HG02798 (cell line): ENCODE data around the gene PELI2.
A peak's percentile ranks its signal among the peaks of the same experiment; 100 is the strongest.

Experiments used
- ATAC-seq: cut with Tn5 transposase; IDR thresholded peaks from one replicate; pipeline ENCODE4 v1.9.1; 2021; ENCODE audit warnings: mild to moderate bottlenecking; ENCODE audit not compliant: unreplicated experiment, poor library complexity

The PELI2 gene

DNA sequence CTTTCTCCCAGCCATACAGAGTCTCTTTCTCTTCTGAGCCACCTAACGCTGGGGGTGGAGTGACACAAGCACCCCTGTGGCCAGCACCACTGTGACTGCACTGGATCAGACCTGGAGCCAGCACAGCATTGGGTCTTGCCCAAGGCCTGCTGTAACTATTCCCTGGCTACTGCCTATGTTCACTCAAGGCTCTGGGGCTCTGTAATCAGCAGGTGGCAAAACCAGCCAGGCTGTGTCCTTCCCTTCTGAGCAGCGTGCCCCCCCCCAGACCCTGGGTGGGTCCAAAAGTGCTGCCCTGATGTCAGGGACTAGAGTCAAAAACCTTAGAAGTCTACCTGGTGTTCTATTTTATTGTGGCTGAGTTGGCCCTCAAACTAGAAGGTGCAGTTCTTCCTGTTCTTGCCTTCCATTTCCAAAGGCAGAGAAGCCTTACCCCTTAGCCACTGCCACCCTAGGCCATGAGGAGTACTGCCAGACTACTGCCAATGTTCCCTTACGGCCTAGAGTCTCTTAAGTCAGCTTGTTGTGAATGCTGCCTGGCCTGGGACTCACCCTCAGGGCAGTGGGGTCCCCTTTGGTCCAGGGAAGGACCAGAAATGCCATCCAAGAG lies 49.9 kb downstream of the PELI2 start:
- no peak for ATAC-seq

DNA sequence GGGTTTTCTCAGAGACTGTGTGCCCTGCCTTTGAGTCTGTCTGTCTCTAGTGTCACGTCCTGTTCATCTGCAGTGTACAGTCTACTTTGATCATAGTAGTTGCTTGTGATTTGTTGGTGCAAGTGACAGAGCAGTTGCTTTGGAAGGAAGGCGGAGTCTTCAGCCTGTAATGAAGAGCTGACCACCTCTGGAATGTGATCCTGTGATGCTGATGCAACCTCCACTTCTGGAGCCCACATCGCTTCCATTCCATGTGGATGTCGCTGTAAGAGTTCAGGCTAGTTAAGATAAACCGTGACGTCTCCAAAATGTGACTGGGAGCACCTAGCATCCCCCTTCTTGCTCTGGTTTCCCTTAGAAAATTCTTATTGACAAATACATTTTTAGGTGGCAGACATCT lies 51.8 kb downstream of the PELI2 start:
- no peak for ATAC-seq

DNA sequence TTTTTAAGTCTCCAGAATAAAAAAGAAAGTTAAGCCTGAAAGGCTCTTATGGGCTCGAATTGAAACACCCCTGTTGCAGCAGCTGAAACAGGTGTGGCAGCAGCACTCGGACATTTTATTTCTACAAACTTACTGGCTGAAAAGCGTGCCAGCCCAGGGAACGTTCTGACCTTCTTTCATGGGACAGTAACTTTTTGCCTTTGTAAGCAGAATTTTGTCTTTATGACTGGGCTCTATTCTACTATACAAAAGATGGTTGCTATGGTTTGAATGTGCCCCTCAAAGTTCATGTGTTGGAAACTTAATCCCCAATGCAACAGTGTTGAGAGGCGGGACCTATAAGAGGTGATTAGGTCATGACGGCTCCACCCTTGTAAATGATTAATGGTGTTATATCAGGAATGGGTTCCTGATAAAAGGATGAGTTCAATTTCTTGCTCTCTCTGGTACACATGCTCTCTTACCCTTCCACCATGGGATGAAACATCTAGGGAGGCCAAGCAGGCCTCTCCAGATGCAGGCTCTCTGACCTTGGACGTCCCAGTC lies 52.7 kb downstream of the PELI2 start:
- no peak for ATAC-seq

DNA sequence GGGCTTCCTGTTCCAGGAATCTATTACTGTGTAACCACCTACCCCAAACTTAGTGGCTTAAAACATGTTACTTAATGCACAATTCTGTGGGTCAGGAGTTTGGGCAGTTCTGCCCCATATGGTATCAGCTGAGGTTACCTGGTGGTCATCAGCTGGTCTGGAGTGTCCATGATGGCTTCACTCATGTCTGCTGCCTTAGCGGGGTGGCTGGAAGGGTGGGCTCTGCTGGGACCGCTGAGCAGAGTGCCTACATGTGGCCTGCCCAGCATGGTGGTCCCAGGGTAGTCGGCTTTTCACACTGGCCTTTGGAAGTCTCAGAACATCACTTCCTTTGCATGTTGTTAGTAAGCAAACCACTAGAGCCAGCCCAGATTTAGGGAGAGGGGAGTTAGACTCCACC lies 53.9 kb downstream of the PELI2 start:
- ATAC-seq: no peak

DNA sequence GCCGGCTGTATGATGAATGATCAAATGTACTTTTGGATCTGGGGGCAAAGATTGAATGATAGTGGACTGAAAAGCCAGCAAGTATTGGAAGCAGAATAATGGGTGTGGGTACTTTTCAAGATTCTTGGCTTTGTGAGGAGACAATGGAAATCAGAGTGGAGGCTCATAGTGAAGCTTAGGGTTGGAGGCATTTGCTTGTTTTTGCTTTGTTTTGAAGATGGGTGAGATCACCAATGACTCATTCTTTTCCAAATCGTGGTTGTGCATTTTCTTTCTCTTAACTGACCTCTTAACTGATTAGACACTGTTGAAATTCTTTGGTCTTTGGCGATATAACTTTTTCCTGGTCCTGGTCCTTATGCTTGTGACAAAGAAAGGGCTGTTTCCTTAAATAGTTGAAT lies 54.4 kb downstream of the PELI2 start:
- no peak for ATAC-seq

DNA sequence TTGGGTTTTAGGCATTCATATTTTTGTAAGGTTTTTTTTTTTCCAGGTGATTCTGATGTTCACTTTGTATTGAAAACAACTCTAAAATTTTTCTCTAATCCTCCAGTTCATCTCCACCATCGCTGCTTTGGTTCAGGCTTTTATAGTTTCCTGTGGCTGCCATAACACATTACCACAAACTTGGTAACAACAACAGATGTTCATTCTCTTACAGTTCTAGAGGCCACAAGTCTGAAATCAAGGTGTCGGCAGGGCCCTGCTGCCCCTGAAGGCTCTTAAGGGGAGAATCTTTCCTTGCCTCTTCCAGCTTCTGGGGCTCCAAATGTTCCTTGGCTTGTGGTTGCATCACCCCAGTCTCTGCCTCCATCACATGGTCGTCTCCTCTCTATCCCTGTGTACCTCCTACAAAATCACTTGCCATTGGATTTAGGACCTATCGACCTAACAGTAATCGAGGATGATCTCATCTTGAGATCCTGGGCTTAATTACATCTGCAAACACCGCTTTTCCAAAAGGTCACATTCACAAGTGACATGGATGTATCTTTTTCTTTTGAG lies 55.2 kb downstream of the PELI2 start:
- no peak for ATAC-seq

DNA sequence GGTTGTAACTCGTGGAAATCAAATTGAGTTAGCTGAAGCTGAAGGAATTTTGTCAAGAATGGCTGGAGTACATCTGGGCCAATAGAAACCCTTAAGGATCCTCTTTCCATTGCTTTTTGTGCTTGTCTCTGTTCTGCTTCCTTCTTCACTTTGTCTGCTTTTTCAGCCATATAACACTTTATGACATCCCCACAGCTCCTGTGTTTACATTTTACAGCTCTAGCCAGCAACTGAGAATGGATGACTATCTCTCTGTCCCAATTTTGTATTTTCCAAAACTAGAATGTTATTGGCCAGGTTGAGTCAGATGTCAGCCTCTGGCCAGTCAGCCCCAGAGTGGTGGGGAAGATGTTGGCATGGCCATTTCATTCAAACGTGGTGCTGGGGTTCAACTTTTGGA lies 57.6 kb downstream of the PELI2 start:
- ATAC-seq: no peak

DNA sequence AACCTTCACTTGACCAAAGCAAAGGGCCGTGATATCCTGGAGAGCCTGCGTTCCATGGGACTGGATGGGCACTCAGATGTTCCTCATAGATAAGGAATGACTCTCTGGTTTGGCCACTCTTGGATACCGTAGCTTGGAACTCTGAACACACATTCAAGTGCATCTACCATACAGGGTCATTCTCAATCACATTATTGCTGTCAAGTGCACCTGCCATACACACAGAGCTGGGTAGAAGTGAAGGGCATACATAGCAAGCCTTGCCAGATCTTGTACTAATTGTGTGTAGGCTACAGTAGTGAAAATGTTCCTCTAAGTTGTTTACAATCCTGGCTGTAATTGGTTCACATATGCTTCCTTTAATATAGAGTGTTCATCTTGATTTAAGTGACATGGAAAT lies 58.3 kb downstream of the PELI2 start:
- no peak for ATAC-seq

DNA sequence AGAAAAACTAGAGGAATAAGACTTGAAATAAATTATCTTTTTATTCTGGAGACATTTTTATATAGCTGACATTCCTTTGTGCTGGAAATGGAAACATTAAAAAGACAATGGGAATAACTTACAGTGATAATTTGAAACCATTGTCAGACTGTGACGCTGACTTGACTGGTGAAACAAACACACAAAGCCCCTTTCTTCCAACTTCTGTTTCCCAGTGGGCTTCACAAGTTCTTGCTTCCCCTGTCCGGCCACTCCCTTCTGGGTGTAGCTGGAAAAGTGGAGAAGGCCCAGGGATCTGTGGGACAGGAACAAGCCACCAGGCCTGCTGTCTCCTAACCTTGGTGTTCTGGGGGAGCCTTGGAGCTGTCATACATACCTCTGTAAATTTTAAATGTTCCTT lies 58.8 kb downstream of the PELI2 start:
- no peak for ATAC-seq

DNA sequence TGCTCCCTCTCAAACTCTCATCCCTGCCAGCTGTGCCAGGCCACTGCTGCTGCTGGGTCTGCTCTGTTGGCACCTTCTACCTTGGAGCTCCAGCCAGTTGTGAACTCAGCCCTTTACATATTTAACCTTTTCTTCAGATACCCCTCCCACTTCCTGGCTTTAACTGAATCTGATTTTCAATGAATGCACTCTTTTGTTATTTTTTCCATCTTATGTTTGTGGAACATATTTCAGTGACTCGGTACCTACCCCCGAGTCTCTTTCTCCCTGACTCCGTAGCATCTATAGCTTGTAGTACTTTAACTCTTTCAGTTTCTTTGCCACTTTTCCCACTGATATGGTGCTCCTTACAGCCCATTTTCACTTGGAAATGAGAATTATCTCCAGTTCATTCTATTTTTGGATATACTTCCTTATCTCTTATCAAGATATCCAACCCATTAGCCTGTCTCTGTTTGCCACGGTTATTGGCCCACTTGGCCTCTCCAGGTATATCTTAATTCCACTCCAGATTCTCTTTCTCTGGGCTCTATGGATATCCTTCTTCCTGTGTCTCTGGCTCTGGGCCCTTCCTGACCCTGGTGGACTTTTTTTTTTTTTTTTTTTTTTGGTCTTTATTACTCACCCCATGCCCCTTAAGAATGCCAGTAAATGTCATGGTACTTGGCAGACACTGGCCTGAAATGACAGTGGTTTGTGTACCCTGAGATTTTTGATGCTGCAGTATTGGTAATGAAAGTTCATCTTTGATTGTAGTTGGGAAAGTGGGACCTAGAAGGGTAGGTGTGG lies 62.7 kb downstream of the PELI2 start:
- ATAC-seq: no peak

DNA sequence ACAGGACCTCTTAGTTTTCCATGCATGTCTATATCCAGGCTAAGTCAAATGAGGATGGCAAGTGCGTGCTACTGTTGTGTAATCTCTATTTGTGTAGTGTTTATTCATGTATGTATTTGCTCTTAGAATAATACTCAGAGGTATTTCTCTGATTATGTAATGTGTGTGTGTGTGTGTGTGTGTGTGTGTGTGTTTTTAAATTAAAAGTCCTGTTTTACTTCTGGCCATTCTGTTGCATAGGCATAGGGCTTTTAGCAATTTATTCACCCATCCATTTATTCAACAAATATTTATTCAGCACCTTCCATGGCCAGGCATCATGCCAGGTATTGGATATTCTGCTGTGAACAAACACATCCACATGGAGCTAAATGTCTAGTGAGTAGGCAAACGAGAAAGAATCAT lies 63.5 kb downstream of the PELI2 start:
- no peak for ATAC-seq

DNA sequence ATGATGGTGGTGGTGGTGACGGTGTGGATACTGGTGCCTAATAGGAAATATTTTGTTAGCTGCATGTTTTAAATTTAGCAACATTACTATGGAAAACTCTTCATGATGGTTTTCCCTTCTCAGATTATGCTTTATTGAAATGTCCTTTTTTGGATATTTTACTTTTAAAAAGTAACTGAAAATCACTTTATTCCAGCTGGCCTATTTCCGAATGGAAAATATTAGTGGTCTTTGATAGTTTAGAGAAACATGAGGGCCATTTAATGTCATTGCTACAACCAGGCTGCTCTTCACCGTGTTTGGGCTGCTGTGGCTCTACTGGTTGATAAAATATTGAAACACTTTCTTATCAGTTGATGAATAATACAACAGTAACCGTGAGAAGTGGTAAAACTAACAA lies 64.2 kb downstream of the PELI2 start:
- ATAC-seq: no peak

DNA sequence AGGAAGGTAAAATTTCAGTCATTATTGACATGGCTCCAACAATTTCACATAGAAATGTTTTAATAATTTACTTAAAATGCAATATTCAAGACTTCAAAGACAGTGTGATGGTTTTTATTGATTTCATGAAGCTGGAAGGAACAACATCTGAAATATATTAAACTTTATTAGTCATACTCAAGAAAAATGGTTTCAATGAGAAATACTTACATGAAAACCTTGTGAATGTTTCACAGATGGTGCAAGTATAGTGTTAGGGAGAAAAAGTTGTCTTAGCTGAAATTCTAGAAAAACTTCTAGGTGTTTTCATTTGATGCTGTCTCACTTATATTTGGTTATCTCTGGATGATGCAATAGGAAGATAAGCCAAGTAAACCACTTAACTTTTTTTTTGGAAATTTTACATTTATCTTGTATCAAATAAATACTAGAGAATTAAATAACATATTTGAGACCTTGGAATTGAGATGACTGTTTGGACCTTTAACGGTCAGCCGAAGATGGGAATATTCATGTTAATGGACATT lies 65.5 kb downstream of the PELI2 start:
- no peak for ATAC-seq

DNA sequence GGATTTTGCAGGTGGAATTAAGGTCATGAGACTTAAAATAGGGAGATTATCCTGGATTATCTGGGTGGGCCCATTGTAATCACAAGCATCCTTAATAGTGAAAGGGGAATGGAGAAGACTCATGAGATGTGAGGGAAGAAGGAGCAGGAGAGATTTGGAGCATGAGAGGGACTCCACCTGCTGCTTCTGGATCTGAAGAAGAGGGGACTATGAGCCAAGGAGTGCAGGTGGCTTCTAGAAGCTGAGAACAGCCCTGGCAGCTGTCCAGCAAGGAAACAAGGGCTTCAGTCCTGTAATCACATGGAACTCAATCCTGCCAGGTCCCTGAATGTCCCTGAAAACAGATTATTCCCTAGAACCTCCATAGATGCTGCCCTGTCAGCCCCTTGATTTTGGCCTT lies 67.8 kb downstream of the PELI2 start:
- no peak for ATAC-seq

DNA sequence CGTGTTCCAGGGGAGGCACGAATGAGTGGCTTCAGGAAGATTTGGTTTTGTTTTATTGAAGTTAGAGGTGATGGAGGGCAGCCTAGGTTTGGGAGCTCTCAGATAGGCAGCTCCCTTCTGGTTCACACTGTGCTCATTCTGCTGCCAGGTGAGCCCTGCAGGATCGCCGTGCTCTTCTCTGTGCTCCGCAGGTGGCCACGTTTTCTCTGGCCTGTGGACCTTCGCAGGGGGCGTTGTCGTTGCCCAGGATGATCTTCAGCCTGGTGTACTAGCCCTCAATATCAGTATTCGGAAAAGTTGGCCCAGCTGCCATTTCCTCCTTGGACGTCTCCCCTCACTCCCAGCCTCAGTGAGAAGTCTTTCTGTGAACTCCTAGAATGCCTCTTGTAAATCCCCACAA lies 69.5 kb downstream of the PELI2 start:
- ATAC-seq: no peak

DNA sequence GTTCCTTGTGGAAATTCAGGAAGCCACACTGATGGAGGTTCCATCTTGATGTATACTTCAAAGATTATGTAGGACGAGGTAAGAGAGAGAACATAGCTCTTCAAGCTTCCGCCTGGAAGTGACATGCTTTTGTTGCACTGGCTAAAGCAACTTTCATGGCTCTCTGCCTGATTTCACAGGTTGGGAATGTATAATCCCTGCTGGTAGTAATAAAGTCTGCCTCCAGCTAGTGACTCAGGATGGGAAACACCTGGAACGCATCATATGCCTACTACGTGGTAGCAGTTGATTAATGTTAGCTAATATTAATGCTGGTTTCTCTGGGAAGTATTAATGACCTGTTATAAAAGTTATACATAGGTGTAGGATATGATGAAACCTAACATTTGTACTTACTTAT lies 71.1 kb downstream of the PELI2 start:
- no peak for ATAC-seq

DNA sequence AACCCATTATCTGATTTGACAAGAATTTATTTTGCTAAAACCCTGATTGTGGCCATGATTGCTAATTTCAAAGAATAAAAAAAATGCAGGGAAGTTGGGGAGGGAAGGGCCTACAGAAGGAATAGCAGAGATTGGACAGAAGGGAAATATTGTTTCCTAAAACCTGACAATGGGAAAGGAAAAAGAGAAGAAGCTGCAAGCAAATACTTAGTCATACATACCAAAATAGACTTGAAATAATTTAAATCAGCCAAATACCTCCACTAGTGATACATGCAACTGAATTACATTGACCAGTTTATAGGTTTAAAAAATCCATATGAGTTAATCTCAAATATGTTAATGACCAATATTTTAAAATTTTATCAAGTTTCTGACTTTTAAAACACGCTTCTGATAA lies 75.1 kb downstream of the PELI2 start:
- no peak for ATAC-seq

DNA sequence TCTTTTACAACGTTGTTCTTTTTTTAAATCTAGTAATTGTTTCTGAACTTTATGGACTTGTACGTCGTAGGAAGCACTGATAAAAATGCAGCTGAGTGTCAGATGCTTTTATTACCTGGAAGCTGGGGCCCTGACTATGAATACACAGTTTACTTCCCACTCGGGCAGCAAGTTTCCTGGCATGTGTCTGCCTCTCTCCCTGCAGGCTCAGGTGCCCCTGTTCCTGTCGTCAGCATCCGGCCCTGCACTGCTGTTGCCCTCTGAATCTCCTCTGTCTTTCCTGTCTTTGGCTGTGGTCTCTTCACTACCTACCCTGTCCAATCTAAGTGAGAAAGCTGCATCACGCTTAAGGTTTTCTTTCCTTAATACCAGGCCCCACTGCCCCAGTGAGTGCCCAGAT lies 75.8 kb downstream of the PELI2 start:
- no peak for ATAC-seq

DNA sequence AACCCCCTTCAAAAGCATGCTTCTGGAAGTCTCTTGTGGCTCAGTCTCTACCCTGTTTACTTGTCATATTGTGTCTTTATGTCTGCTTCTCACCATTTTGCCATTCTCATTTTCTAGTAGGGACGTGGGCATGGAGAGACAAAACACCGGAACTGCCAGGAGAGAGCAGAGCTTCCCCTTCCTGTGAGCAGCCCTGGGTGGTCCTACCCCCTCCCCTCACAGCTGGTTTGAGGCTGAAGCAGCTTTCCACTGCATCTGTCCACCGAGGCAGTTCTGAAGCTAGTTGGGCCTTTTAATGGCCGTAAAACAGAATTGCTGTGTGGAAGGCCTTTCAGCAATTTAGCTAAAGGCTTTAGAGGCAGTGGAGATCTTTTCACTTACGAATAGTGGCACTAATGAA lies 77.0 kb downstream of the PELI2 start:
- no peak for ATAC-seq

DNA sequence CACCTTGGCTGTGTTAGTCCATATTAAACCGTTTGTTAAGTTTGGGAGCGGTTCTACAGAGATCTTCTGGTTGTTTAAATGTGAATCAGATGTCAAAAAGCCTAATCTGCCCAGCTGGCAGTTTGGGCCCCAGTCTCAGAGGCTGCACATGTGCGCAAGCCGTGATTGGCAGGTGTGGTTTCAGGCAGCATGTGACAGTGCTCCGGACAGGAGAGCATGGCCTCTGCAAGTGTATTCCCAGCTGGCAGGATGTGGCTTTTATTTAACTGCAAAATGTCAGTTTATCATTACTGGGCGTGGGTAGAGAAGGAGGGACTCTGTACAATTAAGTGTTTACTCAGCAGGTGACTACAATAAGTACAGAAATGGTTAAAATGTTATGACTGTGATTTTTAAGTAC lies 77.5 kb downstream of the PELI2 start:
- peak; percentile 77 for ATAC-seq

DNA sequence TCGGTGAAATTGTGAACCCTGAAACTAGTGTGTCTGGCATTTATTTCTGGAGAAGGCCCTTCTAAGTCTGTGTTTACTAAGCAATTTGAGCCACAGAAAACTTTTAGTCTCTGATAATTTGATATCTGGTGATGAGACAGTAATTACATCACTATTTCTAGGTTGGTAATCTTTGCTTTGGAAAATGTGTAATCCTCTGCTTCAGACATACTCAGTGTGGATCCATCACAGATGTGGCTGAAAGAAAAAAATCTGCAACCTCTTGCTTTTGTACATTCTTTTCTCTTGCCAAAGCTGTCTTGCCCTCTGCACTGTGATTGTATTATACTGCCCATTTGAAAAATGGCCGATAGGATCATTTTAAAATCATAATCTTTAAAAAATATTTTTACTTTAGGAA lies 78.1 kb downstream of the PELI2 start:
- ATAC-seq: no peak
